Activated CD4-positive, alpha-beta T cell treated with anti-CD3 and anti-CD28 coated beads for 36 hours (primary cell): ENCODE results near the gene DSC2. TPM values are rescaled to one million over a fixed set of nuclear protein-coding genes. Genes with fewer than 3 reads are reported as not detected.

Experiments
- total RNA-seq, 2 experiments: library from RNA; stranded (reverse); gene quantifications; one replicate each; pipeline ENCODE4 v1.2.3, GENCODE V29; 2021

The DSC2 gene
- total RNA-seq, 2 experiments from 2014 or later = 0.05 TPM; not detected in 1

Other genes with a start within 250 kb of the DSC2 start
- gene DSC3, start 59.7 kb downstream of the DSC2 start, total RNA-seq = under 1 TPM in 1 of 2 experiments, not detected in 1; 0.02 TPM
- under 1 TPM in 1 of 2 experiments, not detected in 1; 0.05 TPM for gene DSC1, start 60.4 kb upstream of the DSC2 start, total RNA-seq
- not detected for gene DSG1, start 215.7 kb upstream of the DSC2 start, total RNA-seq